SU-DHL-6 (cell line): ENCODE measurements around the gene PRR30.
"Not testable (repeated sequence)": the region's sequence is repeated elsewhere in the genome, so short reads cannot be mapped to it uniquely, and the experiment has no call there.

Source experiments
- H2AFZ ChIP-seq: fragments of 200-600 bp; sonication (generic); 2 replicates; pipeline ENCODE4 v1.6.1; 2014; ENCODE audit warnings: low read depth, mild to moderate bottlenecking, moderate library complexity, mixed read lengths, antibody characterized with exemption, low read length; ENCODE audit not compliant: severe bottlenecking
- H3F3A ChIP-seq: fragments of 200-600 bp; shearing (Covaris generic); 2 replicates; pipeline ENCODE4 v1.6.0; 2016; ENCODE audit warnings: antibody characterized with exemption, mild to moderate bottlenecking; ENCODE audit not compliant: insufficient read depth
- H3K27ac ChIP-seq: fragments of 200-600 bp; sonication (generic); 2 replicates; pipeline ENCODE4 v1.5.1; 2016; ENCODE audit warnings: low read depth, mild to moderate bottlenecking, low read length, moderate library complexity, mixed read lengths
- H3K27me3 ChIP-seq: fragments of 200-600 bp; sonication (generic), shearing (Covaris generic); 2 replicates; pipeline ENCODE4 v1.6.0; 2014; ENCODE audit warnings: mild to moderate bottlenecking, low read length
- H3K36me3 ChIP-seq: fragments of 200-600 bp; sonication (generic); 2 replicates; pipeline ENCODE4 v1.6.1; 2014; ENCODE audit warnings: mild to moderate bottlenecking, low read length, mixed read lengths
- H3K4me2 ChIP-seq: fragments of 300-600, 200-600 bp; shearing (Covaris generic), sonication (generic); 2 replicates; pipeline ENCODE4 v1.6.0; 2014; ENCODE audit warnings: low read length, low read depth, mild to moderate bottlenecking; ENCODE audit not compliant: poor library complexity, severe bottlenecking
- H3K4me3 ChIP-seq: fragments of 200-600 bp; sonication (generic); 2 replicates; pipeline ENCODE4 v1.5.1; 2014; ENCODE audit warnings: antibody characterized with exemption, low read length, mild to moderate bottlenecking, mixed read lengths; ENCODE audit not compliant: insufficient read depth, poor library complexity, severe bottlenecking
- H3K79me2 ChIP-seq: fragments of 200-600 bp; sonication (generic); 2 replicates; pipeline ENCODE4 v1.6.1; 2014; ENCODE audit warnings: mild to moderate bottlenecking, low read length, moderate library complexity; ENCODE audit not compliant: insufficient read depth
- H3K9ac ChIP-seq: fragments of 200-600 bp; sonication (generic); 2 replicates; pipeline ENCODE4 v1.7.0; 2014; ENCODE audit warnings: mild to moderate bottlenecking, low read length
- H3K9me2 ChIP-seq: fragments of 200-600 bp; sonication (generic); replicated peaks from 2 replicates; pipeline ENCODE4 v1.6.1; 2014; ENCODE audit warnings: low read length; ENCODE audit not compliant: insufficient read depth
- H3K9me3 ChIP-seq: fragments of 200-600 bp; sonication (generic); 2 replicates; pipeline ENCODE4 v1.6.1; 2014; ENCODE audit warnings: low read length, mixed read lengths; ENCODE audit not compliant: insufficient read depth
- H4K20me1 ChIP-seq: fragments of 200-600 bp; sonication (generic); 2 replicates; pipeline ENCODE4 v1.6.1; 2014; ENCODE audit warnings: low read depth, mild to moderate bottlenecking, antibody characterized with exemption, low read length, moderate library complexity, mixed read lengths
- EZH2phosphoT487 ChIP-seq: fragments of 200-600 bp; sonication (generic), shearing (Covaris generic); conservative IDR thresholded peaks from 2 replicates; pipeline ENCODE4 v1.6.1; 2018; ENCODE audit warnings: mild to moderate bottlenecking, antibody characterized with exemption, low read length, moderate library complexity, mixed read lengths
- TF ChIP-seq, protein P1 (sequence below): fragments of 200-600 bp; sonication (generic); IDR thresholded peaks from one replicate; pipeline ENCODE4 v1.5.1; 2017; ENCODE audit warnings: antibody characterized with exemption, mild to moderate bottlenecking, low read length, moderate library complexity; ENCODE audit not compliant: insufficient read depth, poor library complexity, severe bottlenecking

Gene PRR30

DNA sequence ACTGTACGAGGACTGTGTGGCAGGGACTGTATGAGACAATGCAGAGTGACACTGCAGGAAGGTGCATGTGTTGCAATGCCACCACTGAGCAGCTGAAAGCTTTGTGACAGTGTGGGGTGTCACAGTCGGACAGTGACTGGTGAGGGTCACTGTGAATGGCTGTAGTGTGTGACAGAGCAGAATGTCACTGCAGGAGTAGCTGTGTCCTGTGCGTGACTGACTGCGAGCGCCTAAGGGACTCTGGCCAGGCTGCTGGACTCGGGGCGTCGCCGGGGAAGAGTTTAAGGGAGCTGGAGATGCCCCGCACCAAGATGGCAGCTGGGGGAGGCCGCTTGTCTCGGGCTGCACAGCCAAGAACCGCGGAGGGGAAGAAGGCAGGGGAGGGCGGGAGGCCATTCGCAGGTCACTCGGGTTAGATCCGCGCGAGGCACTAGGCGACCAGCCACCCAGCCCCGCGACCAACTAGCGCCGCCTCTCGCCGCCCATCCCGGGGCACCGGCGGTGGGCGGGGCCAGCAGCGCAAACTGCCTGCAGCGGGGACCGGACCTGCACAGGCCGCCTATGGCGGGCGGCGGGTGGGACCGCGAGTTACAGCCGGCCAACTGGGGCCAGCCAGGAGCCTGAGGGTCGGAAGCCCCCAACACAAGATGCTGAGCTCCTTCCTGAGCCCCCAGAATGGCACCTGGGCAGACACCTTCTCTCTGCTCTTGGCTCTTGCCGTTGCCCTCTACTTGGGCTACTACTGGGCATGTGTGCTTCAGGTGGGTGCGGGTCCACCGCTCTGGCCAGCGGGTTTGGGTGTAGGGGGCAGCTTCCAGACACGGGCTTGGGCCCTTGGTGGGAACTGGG, 15.7 kb downstream of the PRR30 start, which contains the start of gene ABHD1:
Gene ABHD1, plus strand, starts transcription at position 514 of the 849 bp plus-strand sequence. Its CDS starts 134 bp downstream, at position 648.
- no peaks in the 10 kb centered on the region for H4K20me1 ChIP-seq
- no peaks in the 10 kb centered on the region for H3K36me3 ChIP-seq
- H3K79me2 ChIP-seq, result no peaks in the 10 kb centered on the region
- H3K9me2 ChIP-seq, result no peaks in the 10 kb centered on the region
- H3K27me3 ChIP-seq, result no peaks in the 10 kb centered on the region
- peak within 1 kb of the TSS; percentile 19 for H3K4me2 ChIP-seq
- H2AFZ ChIP-seq, result peak within 1 kb of the TSS; percentile 24
- no peaks in the 10 kb centered on the region for H3F3A ChIP-seq
- TF ChIP-seq, protein P1, sequence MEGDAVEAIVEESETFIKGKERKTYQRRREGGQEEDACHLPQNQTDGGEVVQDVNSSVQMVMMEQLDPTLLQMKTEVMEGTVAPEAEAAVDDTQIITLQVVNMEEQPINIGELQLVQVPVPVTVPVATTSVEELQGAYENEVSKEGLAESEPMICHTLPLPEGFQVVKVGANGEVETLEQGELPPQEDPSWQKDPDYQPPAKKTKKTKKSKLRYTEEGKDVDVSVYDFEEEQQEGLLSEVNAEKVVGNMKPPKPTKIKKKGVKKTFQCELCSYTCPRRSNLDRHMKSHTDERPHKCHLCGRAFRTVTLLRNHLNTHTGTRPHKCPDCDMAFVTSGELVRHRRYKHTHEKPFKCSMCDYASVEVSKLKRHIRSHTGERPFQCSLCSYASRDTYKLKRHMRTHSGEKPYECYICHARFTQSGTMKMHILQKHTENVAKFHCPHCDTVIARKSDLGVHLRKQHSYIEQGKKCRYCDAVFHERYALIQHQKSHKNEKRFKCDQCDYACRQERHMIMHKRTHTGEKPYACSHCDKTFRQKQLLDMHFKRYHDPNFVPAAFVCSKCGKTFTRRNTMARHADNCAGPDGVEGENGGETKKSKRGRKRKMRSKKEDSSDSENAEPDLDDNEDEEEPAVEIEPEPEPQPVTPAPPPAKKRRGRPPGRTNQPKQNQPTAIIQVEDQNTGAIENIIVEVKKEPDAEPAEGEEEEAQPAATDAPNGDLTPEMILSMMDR, result no peak
- TF ChIP-seq EZH2phosphoT487, result no peak
- no peak within 1 kb of the TSS for H3K9ac ChIP-seq
- no peaks in the 10 kb centered on the region for H3K9me3 ChIP-seq
- no peak within 1 kb of the TSS for H3K27ac ChIP-seq
- H3K4me3 ChIP-seq, result no peak within 1 kb of the TSS

DNA sequence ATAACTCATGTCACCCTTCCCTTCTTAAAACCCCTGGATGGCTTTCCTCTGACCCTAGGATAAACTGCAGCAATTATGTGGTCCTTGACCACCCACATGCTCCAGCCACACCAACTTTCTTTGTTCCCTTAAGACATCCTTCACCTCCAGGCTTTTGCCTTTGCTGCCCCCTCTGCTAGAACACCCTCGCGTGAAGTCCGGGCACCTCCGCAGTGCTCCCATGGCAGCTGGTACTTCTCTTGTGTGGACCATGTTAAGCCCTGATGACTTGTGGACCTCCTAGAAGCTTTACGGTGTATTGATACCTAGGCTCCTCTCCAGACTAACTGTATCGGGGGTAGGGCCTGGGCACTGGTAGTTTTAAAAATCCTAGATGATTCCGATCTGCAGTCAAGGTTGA, 16.4 kb downstream of the PRR30 start:
- H4K20me1 ChIP-seq, result no peaks in the 10 kb centered on the region
- TF ChIP-seq EZH2phosphoT487, result no peak
- TF ChIP-seq, protein P1, result no peak
- H3K4me3 ChIP-seq, result no peak overlapping the region
- H3K9ac ChIP-seq, result no peak overlapping the region
- no peak overlapping the region for H2AFZ ChIP-seq
- no peak overlapping the region for H3K4me2 ChIP-seq
- no peaks in the 10 kb centered on the region for H3K36me3 ChIP-seq
- no peak overlapping the region for H3K27ac ChIP-seq
- no peaks in the 10 kb centered on the region for H3K27me3 ChIP-seq
- no peaks in the 10 kb centered on the region for H3K79me2 ChIP-seq
- no peaks in the 10 kb centered on the region for H3F3A ChIP-seq
- no peaks in the 10 kb centered on the region for H3K9me2 ChIP-seq
- no peaks in the 10 kb centered on the region for H3K9me3 ChIP-seq

GRCh38 chr2:27121906-27122305, 17.3 kb downstream of the PRR30 start:
- H4K20me1 ChIP-seq, result no peaks in the 10 kb centered on the region
- H3K9ac ChIP-seq, result no peak overlapping the region
- H2AFZ ChIP-seq, result no peak overlapping the region
- TF ChIP-seq, protein P1, result no peak
- no peak for TF ChIP-seq EZH2phosphoT487
- no peaks in the 10 kb centered on the region for H3K36me3 ChIP-seq
- no peaks in the 10 kb centered on the region for H3K79me2 ChIP-seq
- H3K4me2 ChIP-seq, result no peak overlapping the region
- no peaks in the 10 kb centered on the region for H3F3A ChIP-seq
- H3K9me2 ChIP-seq, result no peaks in the 10 kb centered on the region
- H3K4me3 ChIP-seq, result no peak overlapping the region
- no peaks in the 10 kb centered on the region for H3K9me3 ChIP-seq
- H3K27ac ChIP-seq, result no peak overlapping the region
- no peaks in the 10 kb centered on the region for H3K27me3 ChIP-seq

GRCh38 chr2:27119330-27119670, 19.9 kb downstream of the PRR30 start:
- not testable (repeated sequence) for H3K9me3 ChIP-seq, H3K27me3 ChIP-seq, H3F3A ChIP-seq, H3K9me2 ChIP-seq, H4K20me1 ChIP-seq, H3K27ac ChIP-seq, H3K4me3 ChIP-seq, H3K79me2 ChIP-seq, H3K4me2 ChIP-seq, H3K9ac ChIP-seq, H2AFZ ChIP-seq, H3K36me3 ChIP-seq
